Stimulated activated CD8-positive, alpha-beta memory T cell treated with anti-CD3 and anti-CD28 coated beads, Interleukin-4, amount 100 ng/mL, for 1 hour (primary cell): ENCODE data around the gene SLC25A24.
"Not testable (repeated sequence)": the region's sequence is repeated elsewhere in the genome, so short reads cannot be mapped to it uniquely, and the experiment has no call there.

ENCODE experiments used
- DNase-seq, 2 donors: peaks; one replicate each; pipeline ENCODE4 v3.0.0-alpha.2; 2020; ENCODE audit warnings: low read depth in 2 of 2, low spot score in 1 of 2

The SLC25A24 gene

DNA sequence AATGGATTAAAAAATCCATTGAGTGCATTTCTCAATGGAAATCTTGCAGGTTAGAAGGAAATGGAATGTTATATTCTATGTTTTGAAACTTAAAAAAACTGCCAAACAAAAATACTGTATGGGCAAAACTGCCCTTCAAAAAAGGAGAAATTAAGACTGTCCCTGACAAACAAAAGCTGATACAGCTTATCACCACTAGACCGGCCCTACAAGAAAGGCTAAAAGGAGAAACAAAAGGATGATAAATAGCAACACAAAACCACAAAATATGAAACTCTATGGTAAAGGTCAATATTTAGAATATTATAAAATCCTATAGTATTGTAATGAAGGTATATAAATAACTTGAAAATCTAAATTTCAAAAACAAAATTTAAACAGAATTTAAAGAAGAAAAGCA is 60.0 kb downstream of the SLC25A24 start:
- no peak for DNase-seq

DNA sequence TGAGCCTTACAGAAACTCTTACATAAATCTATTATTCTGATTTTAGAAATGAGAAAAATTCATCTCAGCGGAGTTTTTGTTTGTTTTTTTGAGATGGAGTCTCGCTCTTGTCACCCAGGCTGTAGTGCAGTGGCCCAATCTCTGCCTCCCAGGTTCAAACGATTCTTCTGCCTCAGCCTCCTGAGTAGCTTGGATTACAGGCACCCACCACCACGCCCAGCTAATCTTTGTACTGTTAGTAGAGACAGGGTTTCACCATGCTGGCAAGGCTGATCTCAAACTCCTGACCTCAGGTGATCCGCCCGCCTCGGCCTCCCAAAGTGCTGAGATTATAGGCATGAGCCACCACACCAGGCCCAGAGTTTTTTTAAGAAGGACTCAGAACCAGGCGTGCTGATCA is 60.6 kb downstream of the SLC25A24 start:
- not testable (repeated sequence) for DNase-seq

DNA sequence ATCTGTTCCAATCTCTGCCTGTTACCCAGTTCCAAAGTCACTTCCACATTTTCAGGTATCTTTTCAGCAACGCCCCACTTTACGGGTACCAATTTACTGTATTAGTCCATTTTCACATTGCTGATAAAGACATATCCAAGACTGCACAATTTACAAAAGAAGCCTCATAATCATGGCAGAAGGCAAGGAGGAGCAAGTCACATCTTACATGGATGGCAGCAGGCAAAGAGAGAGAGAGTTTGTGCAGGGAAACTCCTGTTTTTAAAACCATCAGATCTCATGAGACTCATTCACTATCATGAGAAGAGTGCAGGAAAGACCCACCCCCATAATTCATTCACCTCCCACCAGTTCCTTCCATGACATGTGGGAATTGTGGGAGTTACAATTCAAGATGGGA is 67.0 kb downstream of the SLC25A24 start:
- DNase-seq, result not testable (repeated sequence)

DNA sequence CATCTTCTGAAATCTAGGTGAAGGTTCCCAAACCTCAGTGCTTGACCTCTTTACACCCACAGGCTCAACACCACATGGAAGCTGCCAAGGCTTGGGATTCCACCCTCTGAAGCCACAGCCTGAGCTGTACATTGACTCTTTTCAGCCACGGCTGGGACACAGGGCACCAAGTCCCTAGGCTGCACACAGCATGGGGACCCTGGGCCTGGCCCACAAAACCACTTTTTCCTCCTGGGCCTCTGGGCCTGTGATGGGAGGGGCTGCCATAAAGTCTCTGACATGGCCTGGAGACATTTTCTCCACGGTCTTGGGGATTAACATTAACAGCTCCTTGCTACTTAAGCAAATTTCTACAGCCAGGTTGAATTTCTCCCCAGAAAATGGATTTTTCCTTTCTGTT is 67.8 kb downstream of the SLC25A24 start:
- not testable (repeated sequence) for DNase-seq

DNA sequence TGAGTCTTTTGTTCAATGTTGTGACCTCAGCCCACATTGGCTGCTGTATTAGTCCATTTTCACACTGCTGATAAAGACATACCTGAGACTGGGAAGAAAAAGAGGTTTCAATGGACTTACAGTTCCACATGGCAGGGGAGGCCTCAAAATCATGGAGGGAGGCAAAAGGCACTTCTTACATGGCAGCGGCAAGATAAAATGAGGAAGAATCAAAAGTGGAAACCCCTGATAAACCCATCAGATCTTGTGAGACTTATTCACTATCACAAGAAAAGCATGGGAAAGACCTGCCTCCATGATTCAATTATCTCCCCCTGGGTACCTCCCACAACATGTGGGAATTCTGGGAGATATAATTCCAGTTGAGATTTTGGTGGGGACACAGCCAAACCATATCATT is 68.9 kb downstream of the SLC25A24 start:
- not testable (repeated sequence) for DNase-seq

DNA sequence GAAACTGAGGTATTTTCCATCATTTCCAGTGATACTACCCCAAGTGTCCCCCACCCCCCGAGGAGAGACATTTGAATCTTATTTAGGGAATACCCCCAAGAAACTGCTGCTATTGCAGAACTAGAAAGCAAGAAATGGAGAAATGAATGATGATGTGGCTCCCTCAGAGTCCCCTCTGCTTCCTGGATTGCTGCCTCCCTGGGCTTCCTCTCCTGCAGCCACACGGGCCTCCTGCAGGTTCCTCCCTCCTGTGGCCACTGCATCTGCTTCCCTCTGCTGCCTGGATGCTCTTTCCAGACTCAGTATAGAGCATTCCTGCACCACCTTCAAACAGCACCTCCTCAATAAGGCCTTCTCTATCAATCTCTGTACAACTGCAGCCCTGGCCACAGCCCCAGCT is 69.3 kb downstream of the SLC25A24 start:
- no peak for DNase-seq

DNA sequence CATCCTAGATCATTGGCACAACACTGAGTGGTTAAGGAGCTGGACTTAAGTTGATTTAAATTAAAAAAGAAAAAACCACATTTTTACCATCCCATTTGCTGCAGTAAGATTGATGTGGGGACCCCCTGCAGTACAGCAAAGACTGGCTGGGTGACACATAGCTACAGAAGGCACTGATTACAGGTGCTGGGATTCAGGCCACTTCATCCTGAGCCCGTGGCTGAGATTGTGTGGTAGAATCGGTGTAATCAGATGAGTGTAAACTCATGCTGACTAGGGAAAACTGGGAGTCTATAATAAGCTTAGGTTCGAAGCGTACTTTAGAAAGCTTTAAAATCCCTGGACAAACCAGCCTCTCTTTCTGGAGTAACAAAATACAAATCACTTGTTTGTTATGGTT is 70.1 kb downstream of the SLC25A24 start:
- no peak for DNase-seq

DNA sequence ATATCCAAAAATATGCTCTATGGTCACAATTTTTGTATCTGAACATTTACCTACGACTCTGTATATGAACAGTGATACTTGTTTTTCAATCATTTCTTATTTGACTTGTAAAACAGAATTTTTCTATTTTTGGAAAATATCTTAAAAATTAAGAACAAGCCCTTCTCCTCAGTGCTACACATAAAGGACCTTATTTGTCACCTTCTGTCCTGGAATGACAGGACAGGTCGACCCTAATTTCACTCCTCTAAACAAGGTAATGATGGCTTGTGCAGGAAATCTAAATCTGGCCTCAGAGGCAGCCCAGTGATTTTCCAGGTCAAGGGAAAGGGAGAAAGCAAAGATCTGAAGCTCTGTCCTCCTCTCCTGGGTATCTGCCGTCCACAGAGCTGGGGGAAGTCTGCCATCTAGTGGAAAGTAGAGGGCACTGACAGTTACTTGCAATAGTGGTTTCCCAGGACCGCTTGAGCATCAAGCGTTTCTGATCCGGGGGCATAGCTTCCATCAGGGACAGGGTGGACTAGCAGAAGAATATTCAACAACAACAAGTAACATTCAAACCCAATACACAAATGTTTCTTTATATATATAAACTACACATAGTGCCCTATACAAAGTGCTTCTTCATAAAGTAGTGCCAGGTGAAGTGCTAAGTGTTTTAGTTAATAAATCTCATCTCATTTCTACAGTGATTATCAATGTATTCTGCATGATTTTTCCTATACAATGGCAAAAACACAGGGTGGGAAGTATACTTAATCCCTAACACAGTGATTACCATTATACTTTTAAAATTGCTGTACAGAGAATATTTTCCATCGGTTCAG is 74.6 kb downstream of the SLC25A24 start:
- DNase-seq, result peak; percentile 28 to 45

DNA sequence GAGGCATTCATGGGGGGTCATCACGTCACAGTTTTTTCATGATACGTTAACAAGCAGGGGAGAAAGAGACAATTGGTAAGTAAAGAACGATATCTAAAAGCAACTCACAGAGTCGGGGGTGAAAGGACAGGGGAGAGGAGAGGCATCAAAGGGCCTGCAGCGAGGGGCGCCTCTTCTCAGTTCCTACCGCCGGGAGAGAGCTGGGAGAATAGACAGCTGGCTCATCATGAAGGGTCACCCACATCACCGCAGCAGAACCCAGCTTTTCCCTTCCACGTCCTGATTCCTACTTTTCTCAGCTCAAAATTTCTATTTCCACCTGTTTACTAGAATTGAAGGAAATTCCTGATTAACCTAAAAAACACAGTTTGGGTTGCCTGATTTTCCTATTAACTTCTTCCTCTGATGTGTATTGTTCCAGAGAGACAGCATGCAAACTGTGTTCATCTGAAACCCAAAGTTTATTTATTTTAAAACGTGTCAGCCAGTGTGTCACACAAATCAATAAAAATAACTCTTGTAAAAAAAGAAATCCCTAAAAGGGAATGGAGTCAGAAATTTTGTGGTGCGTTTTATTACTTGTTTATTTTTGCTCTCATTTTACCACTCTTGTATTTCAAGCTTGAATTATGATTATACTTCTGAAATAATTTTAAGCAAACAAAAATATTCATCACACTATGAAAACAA is 75.4 kb downstream of the SLC25A24 start:
- DNase-seq, result no peak

DNA sequence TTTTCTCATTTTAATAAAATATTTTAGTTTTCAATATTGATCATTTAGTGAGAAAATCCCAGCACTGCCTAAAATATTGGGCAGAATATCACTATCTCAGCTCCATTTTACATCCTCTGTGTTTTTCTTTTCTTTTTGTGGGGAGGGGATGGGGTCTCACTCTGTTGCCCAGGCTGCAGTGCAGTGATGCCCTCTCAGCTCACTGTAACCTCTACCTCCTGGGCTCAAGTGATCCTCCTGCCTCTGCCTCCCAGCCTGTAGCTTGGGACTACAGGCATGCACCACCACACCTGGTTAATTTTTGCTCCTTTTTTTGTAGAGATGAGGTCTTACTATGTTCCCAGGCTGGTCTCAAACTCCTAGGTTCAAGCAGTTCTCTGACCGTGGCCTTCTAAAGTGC is 76.1 kb downstream of the SLC25A24 start:
- no peak for DNase-seq

DNA sequence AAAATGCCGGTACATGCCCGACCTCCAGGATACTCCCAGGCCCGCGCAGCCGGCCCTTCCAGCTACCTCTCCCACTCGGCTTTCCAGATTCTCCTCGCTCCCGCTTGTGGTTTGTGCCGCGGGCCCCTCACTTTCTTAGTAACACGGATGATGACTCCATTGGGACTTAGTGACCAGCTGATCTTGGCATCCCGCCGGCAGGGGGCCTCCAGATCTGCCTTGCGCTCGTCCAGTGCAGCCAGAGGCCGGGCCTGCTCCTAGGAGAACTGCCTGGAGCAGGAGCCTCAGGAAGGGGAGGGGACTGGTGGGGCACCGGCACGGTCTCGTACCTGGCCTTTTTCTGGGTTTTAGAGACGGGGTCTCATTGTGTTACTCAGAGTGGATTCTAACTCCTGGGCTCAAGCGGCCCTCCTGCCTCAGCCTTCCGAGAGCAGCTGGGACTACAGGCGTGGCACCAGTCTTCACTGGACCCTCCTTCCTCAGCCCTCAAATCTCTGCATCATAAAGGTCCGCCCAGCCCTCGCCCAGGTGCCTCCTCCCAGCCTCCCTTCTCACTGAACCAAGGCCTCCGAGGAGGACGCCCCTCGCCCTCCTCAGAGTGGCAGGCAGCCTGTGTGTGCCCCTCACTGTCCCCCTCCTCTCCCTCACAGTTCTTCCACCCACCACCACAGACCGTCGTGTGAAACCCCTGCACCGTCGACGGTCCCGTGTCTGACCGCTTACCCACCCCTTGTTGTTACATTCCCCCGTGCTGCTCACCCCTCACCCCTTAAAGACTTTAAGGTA is 78.6 kb downstream of the SLC25A24 start:
- no peak for DNase-seq

DNA sequence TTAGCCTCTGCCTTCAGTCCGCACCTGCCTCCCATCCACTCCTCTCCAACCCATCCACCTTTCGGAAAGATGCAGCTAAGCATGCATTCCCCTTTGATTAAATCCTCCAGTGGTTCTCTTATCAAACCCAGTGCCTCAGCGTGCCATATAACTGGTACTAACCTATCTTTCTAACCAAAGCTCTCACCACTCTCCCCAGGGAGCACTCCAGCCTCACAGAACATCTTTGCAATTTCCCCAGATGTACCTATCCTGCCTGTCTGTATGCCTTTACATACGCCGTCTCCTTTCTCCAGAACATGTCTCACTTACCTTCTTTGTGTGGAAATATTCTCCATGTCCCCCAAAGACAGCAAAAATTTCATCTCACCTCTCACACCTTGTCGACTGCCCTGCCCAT is 80.0 kb downstream of the SLC25A24 start:
- no peak for DNase-seq

DNA sequence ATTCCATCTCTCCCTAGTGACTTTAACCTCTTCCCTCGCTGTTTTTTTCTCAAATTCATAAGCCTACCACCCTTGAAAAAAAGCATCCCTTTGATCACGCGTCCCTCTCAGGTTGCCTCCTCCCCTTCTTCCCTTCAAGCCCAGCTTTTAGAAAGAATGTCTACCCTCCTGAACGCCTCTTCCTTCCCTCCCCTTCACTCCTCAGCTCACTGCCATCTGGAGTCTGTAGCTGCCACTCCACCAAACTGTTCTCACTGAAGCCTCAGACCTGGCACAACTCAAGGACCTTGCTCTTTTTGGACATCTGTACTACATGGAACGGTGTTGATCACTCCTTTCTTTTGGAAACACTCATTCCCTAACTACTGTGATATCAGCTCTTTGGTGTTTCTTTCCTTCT is 80.6 kb downstream of the SLC25A24 start:
- no peak for DNase-seq

DNA sequence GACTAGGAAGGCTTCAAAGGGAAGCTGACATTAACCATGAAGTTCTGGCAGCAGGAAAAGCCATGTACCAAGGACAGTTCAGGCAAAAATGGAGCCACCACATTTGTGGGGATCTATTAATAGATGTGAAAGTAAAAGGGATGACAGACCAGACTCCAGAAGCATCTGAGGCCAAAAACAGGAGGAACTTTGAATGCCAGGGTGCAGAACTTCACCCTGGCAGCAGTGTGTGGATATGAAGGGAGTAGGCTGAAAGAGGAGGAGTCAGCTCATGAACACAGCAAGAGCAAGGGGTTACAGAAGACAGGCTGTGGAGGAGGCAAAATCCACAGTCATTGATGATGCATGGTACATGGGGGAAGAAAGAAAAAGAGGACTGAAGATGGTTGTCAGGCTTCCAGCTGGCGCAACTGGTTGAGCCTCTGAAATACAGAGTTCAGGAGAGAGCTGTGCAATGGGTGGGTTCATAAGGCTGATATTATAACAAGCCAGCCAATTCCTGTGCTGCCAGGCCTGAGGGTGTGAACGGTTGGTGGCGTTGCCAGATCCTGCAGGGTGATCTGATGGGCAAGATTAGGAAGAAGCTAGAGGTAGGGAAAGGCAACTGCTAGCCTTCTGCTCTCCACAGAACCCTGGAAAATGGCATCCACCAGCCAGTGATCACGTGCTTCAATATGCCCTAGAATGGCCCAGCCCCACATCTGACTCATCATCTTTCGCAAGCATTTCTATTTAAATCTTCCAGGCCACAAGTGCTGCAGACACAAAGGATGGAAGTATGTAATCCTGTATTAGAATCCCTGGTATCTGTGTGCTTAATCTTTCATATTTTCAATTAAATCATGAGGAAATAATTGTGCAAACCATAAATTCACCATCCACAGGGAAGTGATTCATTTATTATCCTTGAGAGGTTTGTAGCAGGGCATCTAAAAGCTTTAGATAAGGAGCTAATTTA is 81.9 kb downstream of the SLC25A24 start:
- DNase-seq, result no peak

DNA sequence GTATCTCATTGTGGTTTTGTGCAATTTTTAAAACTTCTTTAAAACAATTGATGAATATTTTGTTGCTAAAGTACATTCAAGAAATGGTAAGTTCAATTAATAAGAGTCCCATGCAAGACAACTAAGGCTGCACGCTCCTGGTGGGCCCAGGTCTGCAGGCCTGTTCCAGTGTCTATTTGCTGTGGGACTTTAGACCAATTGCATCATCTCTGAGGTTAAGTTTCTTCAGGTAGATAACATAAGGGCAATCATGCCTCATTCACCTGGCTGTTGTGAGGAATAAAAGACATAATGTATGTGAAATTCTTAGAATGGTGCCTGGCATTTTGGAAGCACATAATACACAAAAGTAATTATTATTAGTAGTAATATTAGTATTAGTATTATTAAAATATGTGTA is 82.9 kb downstream of the SLC25A24 start:
- no peak for DNase-seq

DNA sequence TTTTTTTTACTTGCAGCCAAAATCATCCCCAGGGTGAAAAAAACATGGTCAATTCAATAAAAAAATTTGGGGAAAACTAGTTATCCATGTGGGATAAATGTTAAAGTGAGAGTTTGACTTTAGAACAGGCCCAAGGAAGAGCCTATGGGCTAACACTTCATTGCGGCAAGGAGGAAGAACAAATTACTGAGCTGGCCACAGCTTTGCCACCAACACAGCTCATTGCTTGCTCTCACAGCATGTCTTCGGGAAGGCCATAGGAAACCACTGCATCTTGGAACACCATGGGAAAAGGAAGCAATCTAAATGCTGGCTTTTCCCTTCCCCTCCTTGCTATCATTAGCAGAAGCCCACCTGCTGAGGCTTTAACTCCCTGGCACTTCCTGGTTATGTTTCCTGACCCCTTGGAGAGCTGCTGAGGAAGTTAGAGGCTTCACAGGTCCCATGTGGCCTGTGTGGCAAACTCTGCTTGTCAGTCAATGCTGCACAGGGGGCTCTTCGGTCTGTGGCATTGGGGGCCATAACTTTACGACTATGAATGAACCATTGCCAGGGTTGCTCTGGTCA is 86.0 kb downstream of the SLC25A24 start:
- no peak for DNase-seq

DNA sequence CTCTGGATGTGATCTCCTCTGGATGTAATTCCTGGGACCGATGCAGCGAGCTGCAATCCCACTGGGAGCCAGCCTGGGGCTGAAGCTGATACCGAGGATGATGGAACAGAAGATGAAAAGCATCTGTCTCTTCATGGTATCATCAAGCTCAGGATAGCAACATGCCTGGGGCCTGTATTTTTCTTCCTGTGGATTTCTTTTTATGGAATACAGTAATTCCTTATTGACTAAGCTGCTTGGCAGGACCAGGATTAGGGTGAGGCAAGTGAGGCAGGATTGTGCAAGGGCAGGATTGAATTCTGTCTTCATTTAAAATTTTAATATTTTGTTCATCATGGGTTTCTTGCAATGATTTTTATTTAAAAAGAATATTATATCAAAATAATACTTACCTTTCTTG is 86.6 kb downstream of the SLC25A24 start:
- DNase-seq, result no peak

DNA sequence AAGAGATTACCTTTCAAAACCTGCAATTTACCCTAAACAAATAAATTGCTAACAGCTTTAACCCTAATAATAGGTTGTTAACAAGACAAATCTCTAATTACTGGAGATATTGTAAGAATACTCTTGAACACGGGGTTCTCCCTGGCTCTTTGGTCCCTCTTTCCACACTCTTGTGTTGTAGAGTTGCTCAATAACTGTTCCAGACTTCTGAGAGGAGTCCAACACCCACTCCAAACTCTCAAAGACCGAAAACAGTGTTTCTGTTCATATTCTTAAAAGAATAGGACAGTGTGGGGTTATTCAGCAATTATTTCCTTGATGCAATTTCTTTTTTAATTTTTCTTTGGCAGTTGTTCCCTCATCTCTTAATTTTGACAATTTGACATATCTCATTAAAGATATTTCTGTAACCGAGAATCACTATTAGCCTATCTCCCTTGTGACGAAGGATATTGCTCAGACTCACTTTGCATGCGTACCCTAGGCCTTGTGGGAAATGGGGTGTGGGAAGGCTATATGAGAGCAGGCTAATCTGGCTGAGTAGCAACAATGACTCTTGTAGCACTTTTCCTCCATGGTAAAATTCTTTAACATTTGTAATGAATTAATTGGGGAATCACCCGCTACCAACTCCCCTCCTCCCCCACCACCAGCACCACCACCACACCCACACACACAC is 90.7 kb downstream of the SLC25A24 start:
- DNase-seq, result no peak

DNA sequence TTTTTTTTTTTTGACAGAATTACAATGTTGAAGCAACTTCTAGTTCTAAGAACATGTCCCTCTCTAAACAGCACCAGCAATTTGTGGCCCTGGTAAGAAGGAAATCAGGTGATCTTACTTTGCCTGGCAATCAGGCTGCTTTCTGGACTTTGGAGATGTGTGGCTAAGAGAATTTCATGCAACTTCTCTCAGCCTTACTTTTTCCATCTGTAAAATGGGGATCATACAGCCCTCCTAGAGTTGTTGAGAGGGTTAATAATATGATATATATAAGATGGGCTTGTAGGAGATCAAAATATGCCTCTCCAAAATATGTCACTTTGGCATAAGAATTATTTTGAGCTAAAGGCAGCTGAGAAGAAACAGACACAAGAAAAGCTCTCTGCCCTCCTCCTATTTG is 92.0 kb downstream of the SLC25A24 start:
- DNase-seq, result no peak

DNA sequence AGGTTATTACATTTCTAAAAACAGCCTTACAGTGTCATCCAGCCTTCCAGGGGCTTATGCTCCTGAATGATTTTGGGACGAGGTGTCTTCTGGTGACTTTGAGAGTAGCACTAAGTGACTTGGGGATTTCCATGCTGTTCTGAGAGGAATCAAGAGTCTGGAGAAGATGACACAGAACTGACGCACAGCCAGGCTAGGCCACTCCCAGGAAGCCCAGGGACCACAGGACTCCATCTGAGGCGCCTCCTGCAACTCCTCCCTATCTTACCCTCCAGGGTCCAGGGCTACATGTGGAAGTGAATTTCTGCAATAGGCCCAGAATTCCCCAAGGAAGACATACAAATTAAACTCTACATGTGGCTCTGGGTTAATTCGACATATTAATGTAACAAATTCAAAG is 92.5 kb downstream of the SLC25A24 start:
- no peak for DNase-seq
